Activated CD4-positive, alpha-beta memory T cell treated with anti-CD3 and anti-CD28 coated beads for 36 hours (primary cell): ENCODE measurements around the gene MOV10. TPM values are rescaled to one million over a fixed set of nuclear protein-coding genes. Genes with fewer than 3 reads are reported as not detected.
A peak's percentile ranks its signal among the peaks of the same experiment; 100 is the strongest.
"Not testable (repeated sequence)": the region's sequence is repeated elsewhere in the genome, so short reads cannot be mapped to it uniquely, and the experiment has no call there.

Experiments used
- CTCF ChIA-PET: fragments of 350-600 bp; sonication (Branson Sonifier 250); formaldehyde crosslinking; loops from one replicate; lab custom pipeline; 2021; ENCODE audit warnings: antibody characterized with exemption, inconsistent platforms; lab: Charles Lee
- POLR2A ChIA-PET: fragments of 350-600 bp; sonication (Branson Sonifier 250); formaldehyde crosslinking; loops from one replicate; lab custom pipeline; 2021; ENCODE audit warnings: antibody characterized with exemption; lab: Charles Lee
- DNase-seq: peaks from one replicate; pipeline ENCODE4 v3.0.0-alpha.2; 2020
- H3K27ac Mint-ChIP-seq: one replicate; pipeline ENCODE4 v1.8.0; 2021; ENCODE audit warnings: mixed read lengths
- H3K27me3 Mint-ChIP-seq: one replicate; pipeline ENCODE4 v1.8.0; 2021; ENCODE audit warnings: mixed read lengths
- H3K36me3 Mint-ChIP-seq: one replicate; pipeline ENCODE4 v1.8.0; 2021; ENCODE audit warnings: mixed read lengths
- H3K4me1 Mint-ChIP-seq: one replicate; pipeline ENCODE4 v1.8.0; 2021; ENCODE audit warnings: low read depth, mixed read lengths
- H3K4me3 Mint-ChIP-seq: one replicate; pipeline ENCODE4 v1.8.0; 2021; ENCODE audit warnings: mild to moderate bottlenecking, mixed read lengths
- H3K9me3 Mint-ChIP-seq: one replicate; pipeline ENCODE4 v1.8.0; 2021; ENCODE audit warnings: mixed read lengths
- intact Hi-C: fragments of 100-400 bp; cut with micrococcal nuclease; formaldehyde crosslinking; loops from one replicate; pipeline ENCODE4 v1.15.1; 2023
- total RNA-seq, 2 experiments: library from RNA; stranded (reverse); gene quantifications; one replicate each; pipeline ENCODE4 v1.2.3, GENCODE V29; 2021

The MOV10 gene
- total RNA-seq, 2 experiments from 2014 or later = 57.7 to 63.1 TPM

DNA sequence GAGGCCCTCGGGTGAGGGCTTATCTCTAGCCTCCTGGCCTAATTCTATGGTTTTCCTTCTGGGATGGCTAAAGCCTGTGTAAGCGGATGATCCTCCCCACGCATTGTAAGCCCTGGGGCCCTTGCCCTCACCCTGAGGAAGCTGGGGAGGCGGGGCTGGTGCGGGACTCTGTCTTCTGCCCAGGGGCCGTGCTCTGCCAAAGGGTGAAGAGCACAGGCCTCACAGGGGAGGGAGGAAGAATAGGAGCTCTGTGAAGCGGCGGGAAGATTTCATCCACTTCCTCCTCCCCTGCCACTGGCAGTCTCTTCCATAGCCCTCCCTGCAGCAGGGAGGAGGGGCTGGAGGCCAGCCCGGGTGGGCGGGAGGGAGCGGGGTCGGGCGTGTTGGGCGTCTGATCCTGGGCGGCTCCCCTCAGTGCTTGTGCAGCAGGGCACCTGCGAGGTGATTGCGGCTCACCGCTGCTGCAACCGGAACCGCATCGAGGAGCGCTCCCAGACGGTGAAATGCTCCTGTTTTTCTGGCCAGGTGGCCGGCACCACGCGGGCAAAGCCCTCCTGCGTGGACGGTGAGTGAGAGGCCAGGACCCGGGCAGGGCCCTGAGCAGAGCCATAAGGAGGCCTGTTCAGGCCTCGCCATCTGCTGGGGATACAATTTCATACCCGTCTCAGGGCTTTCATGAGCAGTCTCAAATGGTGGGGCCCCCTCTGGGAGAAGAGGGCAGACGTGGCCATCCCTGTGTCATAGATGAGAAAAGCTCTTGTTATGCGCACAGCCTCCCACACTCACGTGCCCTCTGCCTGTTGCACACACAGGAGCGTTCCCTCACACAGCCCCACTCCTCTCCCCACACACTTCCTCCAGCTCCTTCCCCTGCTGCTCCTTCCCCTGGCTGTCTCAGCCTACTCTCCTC is 48.4 kb downstream of the MOV10 start:
- ChIA-PET POLR2A (interaction anchor here (1.0 kb wide), 1 partner anchor 8 kb away, joined by 3 read pairs; the partner anchor contains the start of gene PPM1J), CTCF (interaction anchor here (0.6 to 10.6 kb wide), 6 partner anchors 21 to 350 kb away, joined by 3 to 354 read pairs (median 4); partner anchors contain the start of gene LRIG2)
- Mint-ChIP-seq H3K27ac (no peak overlapping the region), H3K27me3 (peaks cover 13% of the 10 kb centered on the region), H3K9me3 (no peaks in the 10 kb centered on the region), H3K4me1 (peaks cover 13% of the 10 kb centered on the region), H3K4me3 (no peak overlapping the region), H3K36me3 (no peaks in the 10 kb centered on the region)
- DNase-seq = peak; percentile 47
- intact Hi-C loops = no loop called here

DNA sequence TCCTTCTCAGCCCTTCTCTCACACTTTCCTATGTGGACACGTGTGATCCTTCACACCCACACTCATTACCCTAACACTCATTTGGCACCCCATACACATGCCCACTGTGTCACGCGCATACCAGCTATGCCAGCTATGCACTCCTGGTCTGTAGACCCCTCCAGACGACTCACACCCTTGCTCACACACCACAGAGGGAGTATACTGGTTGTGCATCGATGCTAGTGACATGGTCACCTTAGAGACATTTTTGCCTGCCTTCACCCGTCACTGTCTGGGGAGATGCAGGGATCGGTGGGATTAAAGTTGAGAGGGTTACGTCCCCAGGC is 49.0 kb downstream of the MOV10 start:
- H3K4me1 Mint-ChIP-seq = peaks cover 13% of the 10 kb centered on the region
- no peak overlapping the region for H3K4me3 Mint-ChIP-seq
- ChIA-PET CTCF (interaction anchor here (0.9 to 10.6 kb wide), 2 partner anchors 80 to 349 kb away, joined by 3 to 354 read pairs; partner anchors contain the start of gene LRIG2), POLR2A (interaction anchor here (1.0 kb wide), 1 partner anchor 9 kb away, joined by 3 read pairs; the partner anchor contains the start of gene PPM1J)
- no peak for DNase-seq
- intact Hi-C loops = no loop called here
- no peaks in the 10 kb centered on the region for H3K9me3 Mint-ChIP-seq
- H3K27me3 Mint-ChIP-seq = peaks cover 13% of the 10 kb centered on the region
- no peak overlapping the region for H3K27ac Mint-ChIP-seq
- H3K36me3 Mint-ChIP-seq = no peaks in the 10 kb centered on the region

DNA sequence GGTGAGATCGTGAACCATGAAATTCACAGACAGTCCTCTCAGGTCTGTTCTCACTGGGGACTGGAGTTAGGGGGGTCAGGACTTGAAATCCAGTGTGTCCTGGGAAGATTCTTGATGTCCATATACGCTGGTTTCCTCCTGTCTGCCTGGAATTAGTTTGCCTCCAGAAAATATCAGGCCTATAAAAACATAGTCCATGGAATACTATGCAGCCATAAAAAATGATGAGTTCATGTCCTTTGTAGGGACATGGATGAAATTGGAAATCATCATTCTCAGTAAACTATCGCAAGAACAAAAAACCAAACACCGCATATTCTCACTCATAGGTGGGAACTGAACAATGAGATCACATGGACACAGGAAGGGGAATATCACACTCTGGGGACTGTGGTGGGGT is 49.8 kb downstream of the MOV10 start:
- POLR2A ChIA-PET, intact Hi-C loops, H3K9me3 Mint-ChIP-seq, H3K4me3 Mint-ChIP-seq, H3K36me3 Mint-ChIP-seq, DNase-seq, H3K27ac Mint-ChIP-seq: not testable (repeated sequence)
- H3K4me1 Mint-ChIP-seq = peaks cover 11% of the 10 kb centered on the region
- CTCF ChIA-PET = interaction anchor here (3.3 to 10.6 kb wide), 2 partner anchors 9 to 79 kb away, joined by 16 to 354 read pairs; partner anchors contain the start of gene PPM1J
- H3K27me3 Mint-ChIP-seq = peaks cover 11% of the 10 kb centered on the region

DNA sequence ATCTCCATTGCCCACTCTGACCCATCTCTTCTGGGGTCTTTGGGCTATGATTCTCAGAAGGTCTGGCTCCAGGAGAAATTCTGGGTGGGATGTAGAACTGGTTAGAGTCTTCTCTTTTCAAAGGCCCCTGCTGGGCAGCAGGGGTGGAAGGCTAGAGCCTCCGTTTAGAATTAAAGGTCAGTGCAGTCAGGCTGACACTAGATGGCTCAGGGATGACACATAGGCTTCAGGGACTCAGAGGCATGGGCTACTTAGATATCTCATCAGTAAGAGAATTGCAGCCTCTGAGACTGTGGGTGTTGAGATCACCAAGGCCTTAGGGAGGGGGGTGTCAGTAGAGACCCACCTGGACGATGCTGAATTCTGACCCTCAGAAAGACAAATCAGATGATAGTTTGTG is 53.3 kb downstream of the MOV10 start:
- Mint-ChIP-seq H3K9me3 (no peaks in the 10 kb centered on the region), H3K27me3 (peaks cover 7% of the 10 kb centered on the region), H3K4me1 (peaks cover 8% of the 10 kb centered on the region), H3K36me3 (no peaks in the 10 kb centered on the region), H3K27ac (no peak overlapping the region), H3K4me3 (no peak overlapping the region)
- intact Hi-C loops = no loop called here
- CTCF ChIA-PET = no interaction called here
- no peak for DNase-seq
- POLR2A ChIA-PET = no interaction called here

DNA sequence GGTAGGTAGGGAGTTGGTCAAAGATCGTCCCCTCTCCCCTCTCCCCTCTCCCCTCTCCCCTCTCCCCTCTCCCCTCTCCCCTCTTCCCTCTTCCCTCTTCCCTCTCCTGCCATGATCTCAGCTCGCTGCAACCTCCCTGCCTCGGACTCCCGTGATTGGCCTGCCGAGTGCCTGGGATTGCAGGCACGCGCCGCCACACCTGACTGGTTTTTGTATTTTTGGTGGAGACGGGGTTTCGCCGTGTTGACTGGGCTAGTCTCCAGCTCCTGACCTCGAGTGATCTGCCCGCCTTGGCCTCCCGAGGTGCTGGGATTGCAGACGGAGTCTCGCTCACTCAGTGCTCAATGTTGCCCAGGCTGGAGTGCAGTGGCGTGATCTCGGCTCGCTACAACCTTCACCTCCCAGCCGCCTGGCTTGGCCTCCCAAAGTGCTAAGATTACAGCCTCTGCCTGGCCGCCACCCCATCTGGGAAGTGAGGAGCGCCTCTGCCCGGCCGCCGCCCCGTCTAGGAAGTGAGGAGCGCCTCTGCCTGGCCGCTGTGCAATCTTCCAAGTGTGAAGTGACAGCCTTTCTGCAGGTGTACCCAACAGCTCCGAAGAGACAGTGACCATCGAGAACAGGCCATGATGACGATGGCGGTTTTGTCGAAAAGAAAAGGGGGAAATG is 54.0 kb downstream of the MOV10 start:
- CTCF ChIA-PET, H3K27me3 Mint-ChIP-seq, H3K4me3 Mint-ChIP-seq, DNase-seq, H3K4me1 Mint-ChIP-seq, H3K27ac Mint-ChIP-seq, POLR2A ChIA-PET, H3K9me3 Mint-ChIP-seq, intact Hi-C loops, H3K36me3 Mint-ChIP-seq: not testable (repeated sequence)

DNA sequence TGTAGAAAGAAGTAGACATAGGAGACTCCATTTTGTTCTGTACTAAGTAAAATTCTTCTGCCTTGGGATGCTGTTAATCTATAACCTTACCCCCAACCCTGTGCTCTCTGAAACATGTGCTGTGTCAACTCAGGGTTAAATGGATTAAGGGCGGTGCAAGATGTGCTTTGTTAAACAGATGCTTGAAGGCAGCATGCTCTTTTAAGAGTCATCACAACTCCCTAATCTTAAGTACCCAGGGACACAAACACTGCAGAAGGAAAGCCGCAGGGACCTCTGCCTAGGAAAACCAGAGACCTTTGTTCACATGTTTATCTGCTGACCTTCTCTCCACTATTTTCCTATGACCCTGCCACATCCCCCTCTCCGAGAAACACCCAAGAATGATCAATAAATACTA is 54.6 kb downstream of the MOV10 start:
- H3K4me3 Mint-ChIP-seq, H3K9me3 Mint-ChIP-seq, intact Hi-C loops, H3K27ac Mint-ChIP-seq, H3K4me1 Mint-ChIP-seq, POLR2A ChIA-PET, DNase-seq, H3K27me3 Mint-ChIP-seq, H3K36me3 Mint-ChIP-seq: not testable (repeated sequence)
- CTCF ChIA-PET = interaction anchor here (0.7 to 2.7 kb wide), 3 partner anchors 10 to 140 kb away, joined by 3 to 17 read pairs (median 4); a partner anchor contains a TSS

DNA sequence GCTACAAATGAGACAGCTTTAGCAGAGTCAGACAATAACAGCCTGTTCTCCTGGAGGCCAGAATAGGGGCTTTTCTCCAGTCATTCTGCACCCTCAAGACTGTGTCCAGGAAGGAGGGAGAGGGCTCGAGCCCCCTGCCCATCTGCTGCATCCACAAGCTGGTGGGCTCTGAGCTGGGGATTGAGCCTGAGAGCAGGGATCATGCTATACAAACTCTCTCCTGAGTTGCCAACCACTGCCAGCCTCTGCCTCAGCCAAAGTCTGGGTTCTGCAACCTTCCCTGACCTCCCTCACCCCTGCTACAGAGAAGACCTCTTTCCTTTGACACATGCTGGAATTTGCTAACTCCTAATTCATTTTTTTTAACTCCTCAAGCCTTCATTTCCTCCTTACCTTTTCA is 55.5 kb downstream of the MOV10 start:
- POLR2A ChIA-PET = no interaction called here
- intact Hi-C loops = no loop called here
- Mint-ChIP-seq H3K9me3 (no peaks in the 10 kb centered on the region), H3K27ac (no peak overlapping the region), H3K27me3 (no peaks in the 10 kb centered on the region), H3K36me3 (no peaks in the 10 kb centered on the region), H3K4me3 (no peak overlapping the region), H3K4me1 (no peaks in the 10 kb centered on the region)
- no peak for DNase-seq
- CTCF ChIA-PET = interaction anchor here (0.6 to 2.7 kb wide), 5 partner anchors 11 to 371 kb away, joined by 3 to 17 read pairs (median 3); a partner anchor contains a TSS

DNA sequence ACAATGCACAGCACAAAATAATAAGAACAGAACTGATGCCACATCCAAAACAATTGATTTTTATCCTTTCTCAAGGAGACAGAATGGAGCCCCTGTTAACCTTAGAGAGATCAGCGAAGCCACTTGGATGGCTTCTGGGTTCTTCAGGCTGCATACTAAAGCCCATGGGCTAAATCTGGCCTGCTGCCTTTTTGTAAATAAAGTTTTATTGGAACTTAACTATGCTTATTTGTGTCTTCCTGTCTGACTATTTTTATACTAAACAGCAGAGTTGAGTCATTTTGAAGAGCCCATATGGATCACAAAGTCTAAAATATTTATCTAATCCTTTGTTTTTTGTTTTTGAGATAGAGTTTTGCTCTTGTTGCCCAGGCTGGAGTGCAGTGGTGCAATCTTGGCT is 57.0 kb downstream of the MOV10 start:
- Mint-ChIP-seq H3K36me3 (no peaks in the 10 kb centered on the region), H3K27ac (no peak overlapping the region), H3K27me3 (no peaks in the 10 kb centered on the region), H3K4me3 (no peak overlapping the region), H3K9me3 (no peaks in the 10 kb centered on the region), H3K4me1 (peaks cover 7% of the 10 kb centered on the region)
- DNase-seq = no peak
- POLR2A ChIA-PET = no interaction called here
- CTCF ChIA-PET = interaction anchor here (1.4 to 2.7 kb wide), 2 partner anchors 13 to 16 kb away, joined by 3 to 17 read pairs; partner anchors contain the start of gene PPM1J
- intact Hi-C loops = no loop called here

DNA sequence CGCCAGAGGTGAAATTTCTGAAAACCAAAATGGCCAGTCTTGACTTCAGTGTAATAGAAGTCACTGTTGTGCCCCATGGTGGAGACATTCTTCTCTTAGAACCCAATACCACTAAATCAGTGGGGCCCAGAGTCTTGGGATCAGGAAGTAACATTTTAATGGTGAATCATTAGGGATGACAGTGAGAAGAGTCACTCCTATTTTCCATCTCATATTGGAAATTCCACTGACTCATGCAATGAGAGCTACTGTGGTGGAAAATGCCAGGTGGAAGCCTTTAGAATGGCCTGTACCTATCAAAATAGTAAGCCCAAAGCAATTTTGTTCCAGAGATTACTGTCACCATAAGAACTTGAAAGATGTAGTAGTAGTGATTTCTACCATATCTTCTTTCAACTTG is 61.3 kb downstream of the MOV10 start:
- POLR2A ChIA-PET = no interaction called here
- CTCF ChIA-PET = interaction anchor here (0.7 to 3.1 kb wide), 2 partner anchors 20 to 45 kb away, joined by 3 to 16 read pairs; partner anchors contain the start of gene PPM1J
- peak overlapping the region; percentile 34 for H3K27ac Mint-ChIP-seq
- peaks cover 18% of the 10 kb centered on the region for H3K27me3 Mint-ChIP-seq
- intact Hi-C loops = no loop called here
- DNase-seq = peak; percentile 23
- peaks cover 16% of the 10 kb centered on the region for H3K4me1 Mint-ChIP-seq
- no peaks in the 10 kb centered on the region for H3K36me3 Mint-ChIP-seq
- no peak overlapping the region for H3K4me3 Mint-ChIP-seq
- no peaks in the 10 kb centered on the region for H3K9me3 Mint-ChIP-seq

DNA sequence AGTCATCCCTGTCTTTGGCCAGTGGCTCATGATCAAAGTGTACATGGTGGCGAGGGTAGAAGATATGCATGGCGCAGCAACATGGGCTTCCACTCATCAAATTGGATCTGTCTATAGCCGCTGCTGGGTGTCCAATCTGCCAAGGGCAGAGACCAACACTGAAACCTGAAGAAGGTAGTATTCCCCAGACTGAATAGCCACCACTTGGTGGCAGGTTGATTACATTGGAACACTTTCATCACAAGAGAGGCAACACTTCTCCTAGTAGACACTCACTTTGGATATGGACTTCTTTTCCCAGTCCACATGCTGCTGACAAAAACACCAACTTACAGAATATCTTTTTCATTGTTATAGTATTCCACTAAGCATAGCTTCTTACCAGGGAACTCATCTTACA is 63.1 kb downstream of the MOV10 start:
- H3K27me3 Mint-ChIP-seq = peaks cover 30% of the 10 kb centered on the region
- no peaks in the 10 kb centered on the region for H3K9me3 Mint-ChIP-seq
- ChIA-PET CTCF (interaction anchor here (2.5 kb wide), 1 partner anchor 22 kb away, joined by 12 read pairs; the partner anchor contains the start of gene PPM1J), POLR2A (no interaction called here)
- H3K4me3 Mint-ChIP-seq = no peak overlapping the region
- H3K4me1 Mint-ChIP-seq = peaks cover 16% of the 10 kb centered on the region
- no peak overlapping the region for H3K27ac Mint-ChIP-seq
- H3K36me3 Mint-ChIP-seq = no peaks in the 10 kb centered on the region
- no peak for DNase-seq
- intact Hi-C loops = no loop called here

DNA sequence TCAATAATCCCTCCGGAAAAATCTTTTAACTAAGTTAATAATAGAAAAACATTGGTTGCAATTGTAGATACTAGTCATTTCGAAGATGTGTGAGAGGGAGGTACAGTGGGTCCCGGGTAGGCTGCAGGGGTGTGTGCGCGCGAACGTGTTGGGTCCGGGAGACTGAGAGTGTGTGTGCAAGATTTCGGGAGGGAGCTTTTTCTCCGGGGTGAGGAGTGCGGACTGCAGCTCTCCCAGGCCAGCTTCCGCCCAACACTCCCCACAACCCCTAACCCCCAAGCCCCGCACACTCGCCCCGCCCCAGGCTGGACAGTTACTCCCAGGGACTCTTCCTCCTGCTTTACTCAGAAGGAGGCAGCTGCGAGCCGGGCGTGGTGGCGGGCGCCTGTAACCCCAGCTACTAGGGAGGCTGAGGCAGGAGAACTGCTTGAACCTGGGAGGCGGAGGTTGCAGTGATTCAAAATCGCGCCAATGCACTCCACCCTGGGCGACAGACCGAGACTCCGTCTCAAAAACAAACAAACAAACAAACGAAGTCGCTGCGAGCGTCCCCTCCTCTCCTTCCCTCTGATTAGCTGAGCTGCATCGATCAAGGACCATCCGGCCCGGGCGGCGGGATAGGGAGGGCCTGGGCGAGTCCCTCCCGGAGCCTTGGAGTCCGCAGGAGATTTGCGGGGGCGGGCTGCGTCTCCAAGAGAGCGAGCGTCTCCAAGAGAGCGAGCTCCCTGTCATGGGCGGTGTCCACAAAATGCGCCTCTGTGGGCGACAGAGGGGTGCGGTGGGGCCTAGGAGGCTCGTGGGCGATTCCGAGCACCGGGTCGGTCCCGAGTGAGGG is 68.9 kb downstream of the MOV10 start:
- peaks cover 5% of the 10 kb centered on the region for H3K4me1 Mint-ChIP-seq
- ChIA-PET POLR2A (no interaction called here), CTCF (interaction anchor here (0.6 to 7.9 kb wide), 3 partner anchors 17 to 26 kb away, joined by 3 to 52 read pairs (median 4); partner anchors contain the start of gene PPM1J)

More for the DNA sequence above, 68.9 kb downstream of the MOV10 start:
- Mint-ChIP-seq H3K4me3 (peak overlapping the region; percentile 3), H3K36me3 (no peaks in the 10 kb centered on the region), H3K27ac (no peak overlapping the region), H3K27me3 (peaks cover 56% of the 10 kb centered on the region), H3K9me3 (no peaks in the 10 kb centered on the region)
- DNase-seq = no peak
- intact Hi-C loops = no loop called here
